Stimulated activated naive CD8-positive, alpha-beta T cell treated with anti-CD3 and anti-CD28 coated beads, Interleukin-15, Interleukin-2, amounts not matched to agents 100 ng/mL and 50 ng/mL, for 24 hours (primary cell): ENCODE results near the gene LRRC42.

ENCODE experiments used
- H3K27ac Mint-ChIP-seq: one replicate; pipeline ENCODE4 v1.8.0; 2021; ENCODE audit warnings: mild to moderate bottlenecking, mixed read lengths
- H3K27me3 Mint-ChIP-seq: one replicate; pipeline ENCODE4 v1.8.0; 2021; ENCODE audit warnings: mixed read lengths
- H3K36me3 Mint-ChIP-seq: one replicate; pipeline ENCODE4 v1.8.0; 2021; ENCODE audit warnings: low read depth, mixed read lengths
- H3K4me1 Mint-ChIP-seq: one replicate; pipeline ENCODE4 v1.8.0; 2021; ENCODE audit warnings: low read depth, mixed read lengths
- H3K4me3 Mint-ChIP-seq: one replicate; pipeline ENCODE4 v1.8.0; 2021; ENCODE audit warnings: mild to moderate bottlenecking, mixed read lengths
- H3K9me3 Mint-ChIP-seq: one replicate; pipeline ENCODE4 v1.8.0; 2021; ENCODE audit warnings: mixed read lengths

LRRC42 gene

GRCh38 chr1:53946252-53947171 lies at the start of gene LRRC42:
Gene LRRC42, plus strand, starts transcription at chr1:53946350. Its CDS starts 5,650 bp downstream, at chr1:53952000.
- no peaks in the 10 kb centered on the region for H3K9me3 Mint-ChIP-seq
- peaks cover 53% of the 10 kb centered on the region for H3K4me1 Mint-ChIP-seq
- H3K27me3 Mint-ChIP-seq = no peaks in the 10 kb centered on the region
- H3K36me3 Mint-ChIP-seq = peaks cover 17% of the 10 kb centered on the region
- peak within 1 kb of the TSS; percentile 93 for H3K27ac Mint-ChIP-seq
- H3K4me3 Mint-ChIP-seq = peak within 1 kb of the TSS; percentile 96

- Mint-ChIP-seq H3K27ac (no peak overlapping the region), H3K4me3 (no peak overlapping the region), H3K36me3 (no peaks in the 10 kb centered on the region), H3K4me1 (peaks cover 18% of the 10 kb centered on the region), H3K9me3 (no peaks in the 10 kb centered on the region), H3K27me3 (peaks cover 10% of the 10 kb centered on the region)
These were observed 49.4 kb upstream of the LRRC42 start for GRCh38 chr1:53896635-53897229.

- peaks cover 5% of the 10 kb centered on the region for H3K4me1 Mint-ChIP-seq
- H3K4me3 Mint-ChIP-seq = no peak overlapping the region
- no peaks in the 10 kb centered on the region for H3K36me3 Mint-ChIP-seq
- H3K27ac Mint-ChIP-seq = no peak overlapping the region
- H3K9me3 Mint-ChIP-seq = no peaks in the 10 kb centered on the region
- H3K27me3 Mint-ChIP-seq = peaks cover 10% of the 10 kb centered on the region
These were observed 46.9 kb upstream of the LRRC42 start for GRCh38 chr1:53899206-53899628.

- Mint-ChIP-seq H3K4me1 (no peaks in the 10 kb centered on the region), H3K4me3 (no peak overlapping the region), H3K36me3 (no peaks in the 10 kb centered on the region), H3K27ac (no peak overlapping the region), H3K9me3 (no peaks in the 10 kb centered on the region), H3K27me3 (peaks cover 8% of the 10 kb centered on the region)
These were observed 46.4 kb upstream of the LRRC42 start for GRCh38 chr1:53899708-53900107.

- Mint-ChIP-seq H3K36me3 (no peaks in the 10 kb centered on the region), H3K27ac (no peak overlapping the region)
These were observed 43.7 kb upstream of the LRRC42 start for GRCh38 chr1:53902235-53903138.

GRCh38 chr1:53905509-53905908 lies 40.6 kb upstream of the LRRC42 start:
- no peaks in the 10 kb centered on the region for H3K4me1 Mint-ChIP-seq
- no peaks in the 10 kb centered on the region for H3K9me3 Mint-ChIP-seq
- no peaks in the 10 kb centered on the region for H3K36me3 Mint-ChIP-seq
- no peaks in the 10 kb centered on the region for H3K27me3 Mint-ChIP-seq
- H3K27ac Mint-ChIP-seq = no peak overlapping the region
- H3K4me3 Mint-ChIP-seq = no peak overlapping the region

More at GRCh38 chr1:53902235-53903138, 43.7 kb upstream of the LRRC42 start:
- H3K9me3 Mint-ChIP-seq = no peaks in the 10 kb centered on the region
- H3K4me3 Mint-ChIP-seq = no peak overlapping the region
- H3K27me3 Mint-ChIP-seq = no peaks in the 10 kb centered on the region
- no peaks in the 10 kb centered on the region for H3K4me1 Mint-ChIP-seq

GRCh38 chr1:53906121-53906520 lies 40.0 kb upstream of the LRRC42 start:
- no peaks in the 10 kb centered on the region for H3K36me3 Mint-ChIP-seq
- H3K27me3 Mint-ChIP-seq = no peaks in the 10 kb centered on the region
- H3K4me3 Mint-ChIP-seq = no peak overlapping the region
- H3K9me3 Mint-ChIP-seq = no peaks in the 10 kb centered on the region
- no peaks in the 10 kb centered on the region for H3K4me1 Mint-ChIP-seq
- no peak overlapping the region for H3K27ac Mint-ChIP-seq

GRCh38 chr1:53909946-53910345 lies 36.2 kb upstream of the LRRC42 start:
- Mint-ChIP-seq H3K36me3 (no peaks in the 10 kb centered on the region), H3K9me3 (no peaks in the 10 kb centered on the region), H3K27me3 (no peaks in the 10 kb centered on the region)

GRCh38 chr1:53911442-53911841 lies 34.7 kb upstream of the LRRC42 start:
- Mint-ChIP-seq H3K27me3 (no peaks in the 10 kb centered on the region), H3K4me3 (no peak overlapping the region), H3K36me3 (peaks cover 11% of the 10 kb centered on the region), H3K9me3 (no peaks in the 10 kb centered on the region), H3K27ac (no peak overlapping the region), H3K4me1 (peaks cover 9% of the 10 kb centered on the region)

More at GRCh38 chr1:53909946-53910345, 36.2 kb upstream of the LRRC42 start:
- Mint-ChIP-seq H3K4me1 (no peaks in the 10 kb centered on the region), H3K27ac (no peak overlapping the region), H3K4me3 (no peak overlapping the region)

GRCh38 chr1:53913352-53914033 lies 32.7 kb upstream of the LRRC42 start:
- no peaks in the 10 kb centered on the region for H3K9me3 Mint-ChIP-seq
- H3K36me3 Mint-ChIP-seq = peaks cover 18% of the 10 kb centered on the region
- H3K27me3 Mint-ChIP-seq = no peaks in the 10 kb centered on the region
- H3K4me1 Mint-ChIP-seq = peaks cover 19% of the 10 kb centered on the region
- no peak overlapping the region for H3K4me3 Mint-ChIP-seq
- no peak overlapping the region for H3K27ac Mint-ChIP-seq

GRCh38 chr1:53918343-53918742 lies 27.8 kb upstream of the LRRC42 start:
- no peak overlapping the region for H3K4me3 Mint-ChIP-seq
- no peaks in the 10 kb centered on the region for H3K27me3 Mint-ChIP-seq
- H3K36me3 Mint-ChIP-seq = peaks cover 37% of the 10 kb centered on the region

GRCh38 chr1:53919675-53920066 lies 26.5 kb upstream of the LRRC42 start:
- Mint-ChIP-seq H3K4me3 (peak overlapping the region; percentile 4), H3K9me3 (no peaks in the 10 kb centered on the region), H3K27me3 (no peaks in the 10 kb centered on the region), H3K36me3 (peaks cover 47% of the 10 kb centered on the region), H3K27ac (peak overlapping the region; percentile 92), H3K4me1 (peaks cover 41% of the 10 kb centered on the region)

More at GRCh38 chr1:53918343-53918742, 27.8 kb upstream of the LRRC42 start:
- Mint-ChIP-seq H3K27ac (no peak overlapping the region), H3K9me3 (no peaks in the 10 kb centered on the region), H3K4me1 (peaks cover 41% of the 10 kb centered on the region)

GRCh38 chr1:53927376-53927881 lies 18.7 kb upstream of the LRRC42 start:
- no peaks in the 10 kb centered on the region for H3K27me3 Mint-ChIP-seq
- H3K4me1 Mint-ChIP-seq = no peaks in the 10 kb centered on the region
- H3K36me3 Mint-ChIP-seq = peaks cover 59% of the 10 kb centered on the region
- H3K4me3 Mint-ChIP-seq = no peak overlapping the region
- H3K27ac Mint-ChIP-seq = no peak overlapping the region
- no peaks in the 10 kb centered on the region for H3K9me3 Mint-ChIP-seq
